NCI-H1694 (cell line): ENCODE data around the gene DUOXA2.

ENCODE experiments used
- DNase-seq: peaks from one replicate; lab custom pipeline; 2025; lab: John Stamatoyannopoulos, UW

The DUOXA2 gene

GRCh38 chr15:45136378-45136764, 22.2 kb downstream of the DUOXA2 start:
- DNase-seq, result no peak

DNA sequence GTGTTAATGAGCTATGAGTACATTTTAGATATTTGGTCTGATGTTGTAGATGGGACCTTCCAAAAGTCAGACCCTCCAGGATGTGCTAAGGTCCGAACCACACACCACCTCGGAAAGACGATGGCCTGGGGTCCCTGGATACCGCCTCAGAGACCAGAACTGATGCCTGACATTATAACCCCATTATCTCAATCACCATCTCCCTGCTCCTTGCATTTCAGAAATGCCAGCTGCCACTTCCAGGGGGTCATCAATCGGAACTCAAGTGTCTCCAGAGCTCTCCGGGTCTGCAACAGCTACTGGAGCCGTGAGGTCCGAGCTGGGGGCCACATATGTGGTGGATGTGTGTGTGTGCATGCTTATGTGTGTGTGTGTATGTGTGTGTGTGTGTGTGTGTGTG, 23.6 kb downstream of the DUOXA2 start:
- DNase-seq, result no peak

DNA sequence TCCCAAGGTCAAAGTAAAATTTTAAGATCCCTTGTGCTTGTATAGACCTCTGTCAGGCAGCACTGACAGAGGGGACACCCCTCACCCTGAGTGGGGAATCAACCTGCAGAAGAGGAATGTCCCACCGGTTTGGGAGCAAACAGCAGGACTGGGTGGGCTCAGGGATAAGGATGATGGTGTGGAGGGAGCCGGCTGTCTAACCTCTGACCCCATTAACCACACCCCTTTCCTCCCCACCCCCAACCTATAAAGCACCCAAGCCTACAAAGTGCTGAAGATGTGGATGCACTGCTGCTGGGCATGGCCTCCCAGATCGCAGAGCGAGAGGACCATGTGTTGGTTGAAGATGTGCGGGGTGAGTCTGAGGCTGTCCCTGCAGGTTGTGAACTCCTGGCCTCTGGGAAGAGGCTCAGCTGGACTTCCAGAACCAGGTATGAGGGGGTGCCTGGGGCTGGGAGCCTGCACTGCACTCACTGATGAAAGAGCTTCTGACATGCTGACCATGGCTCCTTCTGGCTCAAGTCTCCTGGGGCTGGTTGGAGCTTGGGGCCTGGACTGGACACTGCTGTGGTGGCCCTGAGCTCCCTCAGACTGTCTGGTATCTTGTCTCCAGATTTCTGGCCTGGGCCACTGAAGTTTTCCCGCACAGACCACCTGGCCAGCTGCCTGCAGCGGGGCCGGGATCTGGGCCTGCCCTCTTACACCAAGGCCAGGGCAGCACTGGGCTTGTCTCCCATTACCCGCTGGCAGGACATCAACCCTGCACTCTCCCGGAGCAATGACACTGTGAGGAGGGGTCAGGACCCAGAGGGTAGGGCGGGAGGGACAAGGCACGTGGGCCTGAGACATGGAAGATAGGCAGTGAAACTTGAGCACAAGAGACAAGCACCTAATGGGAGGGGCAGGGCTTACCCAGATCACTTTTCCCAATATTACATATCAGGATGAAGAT, 25.0 kb downstream of the DUOXA2 start:
- no peak for DNase-seq

DNA sequence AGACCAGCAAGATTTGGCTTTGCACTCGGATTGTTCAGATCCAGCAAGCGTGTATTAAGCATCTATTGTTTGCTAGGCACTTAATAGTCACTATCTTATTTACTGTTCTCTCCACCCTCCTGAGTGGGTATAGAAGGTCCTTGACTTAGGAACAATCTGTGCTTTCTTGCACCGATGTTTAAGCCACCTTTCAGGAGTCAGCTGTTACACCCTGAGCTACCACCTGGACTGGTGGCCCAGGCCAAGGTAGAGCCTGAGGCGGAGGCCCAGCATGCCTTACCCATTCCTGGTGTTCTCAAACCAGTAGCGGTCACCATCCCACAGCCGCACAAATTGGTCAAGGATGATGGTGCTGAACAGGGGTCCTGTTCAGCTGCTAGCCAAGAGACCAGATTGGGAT, 25.6 kb downstream of the DUOXA2 start:
- no peak for DNase-seq

GRCh38 chr15:45140557-45141250, 26.6 kb downstream of the DUOXA2 start:
- DNase-seq, result no peak

GRCh38 chr15:45141386-45141785, 27.3 kb downstream of the DUOXA2 start:
- DNase-seq, result no peak

GRCh38 chr15:45143056-45143455, 28.9 kb downstream of the DUOXA2 start:
- no peak for DNase-seq

GRCh38 chr15:45143946-45144345, 29.8 kb downstream of the DUOXA2 start:
- DNase-seq, result no peak

- DNase-seq, result no peak
Observed at GRCh38 chr15:45144775-45145174, 30.6 kb downstream of the DUOXA2 start.

DNA sequence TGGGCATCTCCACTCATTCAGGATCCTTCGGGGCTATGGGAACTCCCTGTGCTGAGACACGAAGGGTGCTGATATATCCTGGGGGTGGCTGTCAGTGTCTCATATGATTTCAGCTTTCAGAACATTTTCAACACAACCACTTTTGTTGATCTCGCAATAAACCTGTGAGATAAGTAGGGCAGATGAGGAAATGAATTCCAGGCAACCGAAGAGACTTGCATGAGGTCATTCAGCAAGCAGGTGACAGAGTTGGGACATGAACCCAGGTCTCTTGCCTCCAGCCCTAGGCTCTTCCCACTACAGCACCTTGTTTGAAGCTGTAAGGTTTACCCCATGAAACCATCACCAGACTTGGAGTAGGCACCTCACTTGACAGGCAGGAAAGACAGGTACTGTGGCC, 32.3 kb downstream of the DUOXA2 start:
- no peak for DNase-seq

GRCh38 chr15:45147606-45148005, 33.5 kb downstream of the DUOXA2 start:
- no peak for DNase-seq

DNA sequence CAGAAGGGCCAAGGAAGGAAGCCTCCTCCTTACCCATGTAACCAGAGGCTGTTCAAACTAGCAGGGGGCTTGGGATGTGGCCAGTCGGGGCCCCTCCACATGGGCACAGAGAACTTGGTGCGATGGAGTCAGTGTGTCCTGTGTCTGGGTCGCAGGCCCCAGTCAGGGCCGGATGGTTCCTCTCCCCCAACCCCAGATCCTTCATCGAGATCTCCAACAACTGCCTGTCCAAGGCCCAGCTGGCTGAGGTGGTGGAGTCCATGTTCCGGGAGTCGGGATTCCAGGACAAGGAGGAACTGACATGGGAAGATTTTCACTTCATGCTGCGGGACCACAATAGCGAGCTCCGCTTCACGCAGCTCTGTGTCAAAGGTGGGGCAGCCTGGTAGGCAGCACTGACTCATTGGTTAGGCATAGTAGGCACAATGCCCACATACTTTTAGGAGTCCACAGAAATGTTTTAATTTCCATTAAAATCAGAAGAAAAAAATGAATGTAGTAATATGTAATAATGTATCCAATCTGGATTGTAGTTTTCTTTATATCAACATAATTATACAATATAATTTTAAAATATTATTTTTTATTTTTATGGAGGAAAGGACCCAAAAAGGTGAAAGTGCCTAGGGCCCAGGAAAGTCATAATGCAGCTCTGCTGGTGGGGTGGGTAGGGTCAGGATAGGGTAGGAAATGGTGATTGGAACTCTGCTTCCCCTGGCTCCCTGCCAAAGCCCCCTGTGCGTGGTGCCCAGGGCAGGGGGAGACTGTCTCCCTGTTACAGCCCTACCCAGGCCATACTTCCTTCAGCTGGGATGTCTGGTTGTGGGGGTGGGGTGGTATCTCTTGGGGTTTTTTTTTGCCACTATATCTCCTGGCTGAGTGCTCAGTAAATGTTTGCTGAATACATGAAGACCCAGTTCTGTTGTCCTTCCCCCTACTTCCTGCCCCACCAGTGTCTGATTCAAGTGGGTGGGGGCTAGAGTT, 34.2 kb downstream of the DUOXA2 start:
- DNase-seq, result no peak

GRCh38 chr15:45149060-45149459, 34.9 kb downstream of the DUOXA2 start:
- no peak for DNase-seq

- no peak for DNase-seq
Observed at GRCh38 chr15:45150481-45150880, 36.4 kb downstream of the DUOXA2 start.

GRCh38 chr15:45150997-45151396, 36.9 kb downstream of the DUOXA2 start:
- DNase-seq, result no peak

DNA sequence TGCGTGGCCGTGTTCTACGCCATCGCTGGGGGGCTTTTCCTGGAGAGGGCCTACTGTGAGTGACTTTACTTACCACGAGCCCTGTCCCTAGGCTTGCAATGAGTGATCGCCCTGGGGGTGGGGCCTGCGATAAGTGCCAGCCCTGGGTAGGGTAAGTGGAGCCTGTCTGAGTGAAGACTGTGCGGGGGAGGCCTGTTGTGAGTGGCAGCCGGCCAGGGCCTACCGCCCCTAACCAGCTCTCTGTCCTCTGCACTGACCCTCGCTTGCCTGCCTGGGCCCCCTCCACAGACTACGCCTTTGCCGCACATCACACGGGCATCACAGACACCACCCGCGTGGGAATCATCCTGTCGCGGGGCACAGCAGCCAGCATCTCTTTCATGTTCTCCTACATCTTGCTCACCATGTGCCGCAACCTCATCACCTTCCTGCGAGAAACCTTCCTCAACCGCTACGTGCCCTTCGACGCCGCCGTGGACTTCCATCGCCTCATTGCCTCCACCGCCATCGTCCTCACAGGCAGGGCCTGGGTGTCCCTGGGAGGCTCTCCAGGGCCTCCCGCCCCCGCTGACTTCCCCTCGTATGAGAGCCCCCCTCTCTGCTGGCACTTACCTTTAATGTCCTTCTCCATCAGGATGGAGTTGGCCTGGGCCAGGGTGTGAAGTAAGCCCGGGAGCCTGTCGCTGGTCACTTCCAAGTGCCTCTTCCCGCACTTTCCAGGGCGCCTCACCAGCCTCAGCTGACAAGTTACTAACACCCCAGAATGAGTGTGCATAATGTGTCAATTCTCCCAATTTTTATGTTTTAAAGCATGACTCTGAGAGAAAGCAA, 38.1 kb downstream of the DUOXA2 start:
- no peak for DNase-seq

DNA sequence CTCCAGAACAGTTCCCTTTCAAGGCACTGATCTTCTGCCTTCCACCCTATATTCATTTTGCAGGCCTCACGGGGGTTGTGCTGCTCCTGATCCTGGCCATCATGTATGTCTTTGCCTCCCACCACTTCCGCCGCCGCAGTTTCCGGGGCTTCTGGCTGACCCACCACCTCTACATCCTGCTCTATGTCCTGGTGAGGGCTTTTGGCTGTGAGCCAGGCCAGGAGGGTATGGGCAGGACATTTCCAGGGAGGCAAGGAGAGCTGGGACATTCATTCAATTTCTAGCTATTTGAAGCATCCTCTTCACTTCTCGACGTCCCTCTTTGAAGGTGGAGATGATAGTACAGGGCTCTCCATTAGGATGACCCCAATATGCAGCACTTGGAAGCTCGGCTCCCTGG, 41.6 kb downstream of the DUOXA2 start:
- DNase-seq, result no peak

- DNase-seq, result no peak
Observed at GRCh38 chr15:45156744-45157455, 42.8 kb downstream of the DUOXA2 start.

DNA sequence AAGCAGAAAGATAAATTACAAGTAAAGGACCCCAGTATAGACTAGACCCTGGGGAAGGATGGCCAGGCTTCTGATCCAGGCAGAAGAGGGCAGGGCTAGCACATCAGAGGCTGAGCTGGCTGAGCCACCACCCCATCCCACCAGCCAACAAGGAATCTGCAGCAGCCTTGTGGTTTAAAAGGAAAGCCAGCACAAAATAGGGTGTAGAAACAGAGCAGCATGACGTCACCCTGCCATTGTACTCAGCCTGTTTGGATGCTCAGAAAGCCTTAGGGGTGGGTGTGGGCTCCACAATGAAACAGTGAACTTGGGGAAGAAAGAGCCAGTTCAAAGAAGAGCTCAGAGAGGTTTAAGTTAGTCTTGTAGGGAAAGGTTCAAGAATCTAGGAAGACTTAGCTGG, 43.8 kb downstream of the DUOXA2 start:
- no peak for DNase-seq

GRCh38 chr15:45161666-45162065, 47.5 kb downstream of the DUOXA2 start:
- DNase-seq, result no peak
